Epithelial cell of proximal tubule (primary cell): ENCODE data around the gene TRMT5. TPM values are rescaled to one million over a fixed set of nuclear protein-coding genes. Genes with fewer than 3 reads are reported as not detected.

Experiments used
- DNase-seq: peaks from one replicate; pipeline ENCODE4 v3.0.0-alpha.2; 2011; ENCODE audit warnings: low read depth
- H3K4me3 ChIP-seq: 2 replicates; pipeline ENCODE4 v1.5.1; 2011; ENCODE audit warnings: low read depth, mild to moderate bottlenecking, low read length
- CTCF ChIP-seq: conservative IDR thresholded peaks from 2 replicates; pipeline ENCODE4 v1.5.1; 2012; ENCODE audit warnings: low read depth, mild to moderate bottlenecking, low read length
- total RNA-seq: library from RNA; depleted of rRNA; stranded (reverse); fragments of >200 nt; gene quantifications from 2 replicates; pipeline ENCODE4 v1.2.3, GENCODE V29; 2015

TRMT5 gene
- total RNA-seq, 1 donor from 2014 or later, result 11.6 TPM

- H3K4me3 ChIP-seq, result no peak overlapping the region
- DNase-seq, result no peak
- no peak for TF ChIP-seq CTCF
Observed at GRCh38 chr14:60998617-60999016, 17.7 kb upstream of the TRMT5 start.

- no peak for DNase-seq
Observed at GRCh38 chr14:60989599-60989998, 8.7 kb upstream of the TRMT5 start.

GRCh38 chr14:60986500-60986899 lies 5.6 kb upstream of the TRMT5 start:
- H3K4me3 ChIP-seq, result no peak overlapping the region
- no peak for TF ChIP-seq CTCF
- DNase-seq, result no peak

More at GRCh38 chr14:60989599-60989998, 8.7 kb upstream of the TRMT5 start:
- H3K4me3 ChIP-seq, result no peak overlapping the region
- TF ChIP-seq CTCF, result no peak

GRCh38 chr14:60984196-60984595 lies 3.3 kb upstream of the TRMT5 start:
- no peak for DNase-seq
- TF ChIP-seq CTCF, result no peak

GRCh38 chr14:60981633-60982455 lies 965 bp upstream of the TRMT5 start:
- H3K4me3 ChIP-seq, result peak overlapping the region; percentile 93
- no peak for TF ChIP-seq CTCF
- peak; percentile 61 for DNase-seq

More at GRCh38 chr14:60984196-60984595, 3.3 kb upstream of the TRMT5 start:
- H3K4me3 ChIP-seq, result no peak overlapping the region

- H3K4me3 ChIP-seq, result no peak overlapping the region
Observed at GRCh38 chr14:60977847-60978246, 3.0 kb downstream of the TRMT5 start.

More at GRCh38 chr14:60977847-60978246, 3.0 kb downstream of the TRMT5 start:
- no peak for TF ChIP-seq CTCF
- DNase-seq, result no peak
